Measurements from ENCODE around the gene UBE2Q2. TPM values are rescaled to one million over a fixed set of nuclear protein-coding genes. Genes with fewer than 3 reads are reported as not detected.
"Not testable (repeated sequence)": the region's sequence is repeated elsewhere in the genome, so short reads cannot be mapped to it uniquely, and the experiment has no call there.

The UBE2Q2 gene
- total RNA-seq, 4 donors from 2014 or later: 64.3 to 76.7 (median 73.3) TPM

- Histone ChIP-seq H3K27ac (replicated peaks in 1 of 4) (no peak overlapping the region), H3K4me3 (no peak overlapping the region), H3K36me3 (peaks cover 8 to 31% (median 21%) of the 10 kb centered on the region in 4 donors), H3K27me3 (no peaks in the 10 kb centered on the region), H3K4me1 (peaks cover 0 to 5% (median 4%) of the 10 kb centered on the region in 4 donors), H3K9me3 (no peaks in the 10 kb centered on the region)
- DNase-seq (ENCODE audit: extremely low spot score): no peak
- TF ChIP-seq POLR2AphosphoS5 (IDR thresholded peaks at IDR 0.05) (no peak), CTCF (IDR thresholded peaks at IDR 0.05) (no peak), POLR2A (IDR thresholded peaks at IDR 0.05; ENCODE audit: low read depth) (no peak), EP300 (IDR thresholded peaks at IDR 0.05) (no peak)
- intact Hi-C loops (cut with DNase I): no loop called here
Observed at GRCh38 chr15:75869446-75869845, 26.2 kb downstream of the UBE2Q2 start.

- H3K4me1 ChIP-seq; H3K9me3 ChIP-seq; DNase-seq (ENCODE audit: extremely low spot score); H3K27ac ChIP-seq (replicated peaks in 1 of 4); H3K4me3 ChIP-seq; intact Hi-C loops (cut with DNase I); H3K27me3 ChIP-seq: not testable (repeated sequence)
- 91% methylated on average over 1 of the region's 1 CpG for WGBS
- peaks cover 13 to 48% (median 31%) of the 10 kb centered on the region in 4 donors for H3K36me3 ChIP-seq
Observed at GRCh38 chr15:75871589-75871988, 28.3 kb downstream of the UBE2Q2 start.

GRCh38 chr15:75872403-75872990 is 29.2 kb downstream of the UBE2Q2 start:
- no peak for DNase-seq (ENCODE audit: extremely low spot score)
- Histone ChIP-seq H3K4me1 (peaks cover 0 to under 1% (median 0%) of the 10 kb centered on the region in 4 donors), H3K4me3 (no peak overlapping the region), H3K27ac (replicated peaks in 1 of 4) (no peak overlapping the region), H3K27me3 (no peaks in the 10 kb centered on the region), H3K9me3 (no peaks in the 10 kb centered on the region), H3K36me3 (peaks cover 13 to 49% (median 31%) of the 10 kb centered on the region in 4 donors)
- WGBS: 87% methylated on average over 4 of the region's 4 CpGs
- no peak for TF ChIP-seq POLR2AphosphoS5 (IDR thresholded peaks at IDR 0.05)
- no peak for TF ChIP-seq POLR2A (IDR thresholded peaks at IDR 0.05; ENCODE audit: low read depth)
- intact Hi-C loops (cut with DNase I): no loop called here

GRCh38 chr15:75884041-75884440 is 40.8 kb downstream of the UBE2Q2 start:
- H3K36me3 ChIP-seq: peaks cover 0 to 52% (median 23%) of the 10 kb centered on the region in 4 donors

GRCh38 chr15:75887178-75887577 is 43.9 kb downstream of the UBE2Q2 start:
- Histone ChIP-seq H3K27ac (replicated peaks in 1 of 4) (no peak overlapping the region), H3K27me3 (no peaks in the 10 kb centered on the region), H3K9me3 (no peaks in the 10 kb centered on the region), H3K4me1 (no peaks in the 10 kb centered on the region), H3K4me3 (no peak overlapping the region), H3K36me3 (peaks cover 0 to 45% (median 10%) of the 10 kb centered on the region in 4 donors)
- DNase-seq (ENCODE audit: extremely low spot score): no peak
- intact Hi-C loops (cut with DNase I): no loop called here
- TF ChIP-seq EP300 (IDR thresholded peaks at IDR 0.05): no peak
- TF ChIP-seq POLR2A (IDR thresholded peaks at IDR 0.05; ENCODE audit: low read depth): no peak
- no peak for TF ChIP-seq CTCF (IDR thresholded peaks at IDR 0.05)
- no peak for TF ChIP-seq POLR2AphosphoS5 (IDR thresholded peaks at IDR 0.05)
- 94% methylated on average over 1 of the region's 1 CpG for WGBS

More at GRCh38 chr15:75884041-75884440, 40.8 kb downstream of the UBE2Q2 start:
- no peak for TF ChIP-seq POLR2AphosphoS5 (IDR thresholded peaks at IDR 0.05)
- TF ChIP-seq CTCF (IDR thresholded peaks at IDR 0.05): no peak
- TF ChIP-seq EP300 (IDR thresholded peaks at IDR 0.05): no peak
- no peak for TF ChIP-seq POLR2A (IDR thresholded peaks at IDR 0.05; ENCODE audit: low read depth)
- intact Hi-C loops (cut with DNase I): no loop called here
- no peaks in the 10 kb centered on the region for H3K27me3 ChIP-seq
- no peak overlapping the region for H3K27ac ChIP-seq (replicated peaks in 1 of 4)
- no peak for DNase-seq (ENCODE audit: extremely low spot score)
- H3K4me3 ChIP-seq: no peak overlapping the region
- no peaks in the 10 kb centered on the region for H3K4me1 ChIP-seq
- no peaks in the 10 kb centered on the region for H3K9me3 ChIP-seq
- 68% methylated on average over 1 of the region's 1 CpG for WGBS

- H3K27me3 ChIP-seq: no peaks in the 10 kb centered on the region
- H3K27ac ChIP-seq (replicated peaks in 1 of 4): no peak overlapping the region
- no peaks in the 10 kb centered on the region for H3K4me1 ChIP-seq
- TF ChIP-seq EP300 (IDR thresholded peaks at IDR 0.05): no peak
- no peak for TF ChIP-seq POLR2AphosphoS5 (IDR thresholded peaks at IDR 0.05)
- no peak for TF ChIP-seq CTCF (IDR thresholded peaks at IDR 0.05)
- no peak for TF ChIP-seq POLR2A (IDR thresholded peaks at IDR 0.05; ENCODE audit: low read depth)
- no peaks in the 10 kb centered on the region for H3K9me3 ChIP-seq
- peaks cover 0 to 38% (median 16%) of the 10 kb centered on the region in 4 donors for H3K36me3 ChIP-seq
- DNase-seq (ENCODE audit: extremely low spot score): no peak
- intact Hi-C loops (cut with DNase I): no loop called here
- H3K4me3 ChIP-seq: no peak overlapping the region
Observed at GRCh38 chr15:75891895-75892294, 48.6 kb downstream of the UBE2Q2 start.
